SK-N-SH (cell line): Measurements from ENCODE around the gene CCNI2. TPM values are rescaled to one million over a fixed set of nuclear protein-coding genes. Genes with fewer than 3 reads are reported as not detected.

ENCODE experiments used
- CTCF ChIA-PET: fragments of 300-600, 350-600 bp; formaldehyde crosslinking; extraction: SDS; loops from one replicate; lab custom pipeline; 2021; lab: Yijun Ruan, JAX
- POLR2A ChIA-PET: fragments of 350-600 bp; sonication (Branson Sonifier 250); formaldehyde crosslinking; extraction: SDS; loops from one replicate; lab custom pipeline; 2020; ENCODE audit warnings: antibody characterized with exemption, inconsistent platforms; lab: Yijun Ruan, JAX
- DNase-seq: peaks from one replicate; pipeline ENCODE4 v3.0.0; 2012
- H2AFZ ChIP-seq: fragments of 200-600 bp; sonication (generic); 2 replicates; pipeline ENCODE4 v1.8.1; 2016; ENCODE audit warnings: antibody characterized with exemption, mild to moderate bottlenecking, low read depth
- H3F3A ChIP-seq: fragments of 200-600 bp; sonication (generic); replicated peaks from 2 replicates; pipeline ENCODE3; 2016; ENCODE audit warnings: antibody characterized with exemption, mild to moderate bottlenecking; ENCODE audit not compliant: insufficient read depth
- H3K27ac ChIP-seq, 2 experiments: fragments of 200-500 bp in 1 of 2; fragments of 200-600 bp in 1 of 2; sonication (Bioruptor generic) in 1 of 2; sonication (generic), shearing (Covaris generic) in 1 of 2; 2 replicates each; pipeline versions ENCODE4 v1.5.1 to v1.6.1; 2014 to 2016; ENCODE audit warnings: low read depth in 2 of 2, inconsistent platforms in 1 of 2, low read length in 1 of 2, mild to moderate bottlenecking in 1 of 2, mixed read lengths in 1 of 2
- H3K27me3 ChIP-seq: fragments of 200-600 bp; sonication (generic), shearing (Covaris generic); 2 replicates; pipeline ENCODE4 v1.6.1; 2016; ENCODE audit warnings: mixed run types; ENCODE audit not compliant: insufficient read depth
- H3K36me3 ChIP-seq, 2 experiments: fragments of 200-500 bp in 1 of 2; fragments of 200-600 bp in 1 of 2; sonication (Bioruptor generic) in 1 of 2; sonication (generic) in 1 of 2; replicated peaks in 1 of 2; 2 replicates each; pipeline versions ENCODE3 to v1.5.1; 2014 to 2016; ENCODE audit warnings: low read length in 1 of 2, mild to moderate bottlenecking in 1 of 2; ENCODE audit not compliant: insufficient read depth in 2 of 2, control insufficient read depth in 1 of 2
- H3K4me1 ChIP-seq, 2 experiments: fragments of 200-500 bp in 1 of 2; fragments of 200-600 bp in 1 of 2; sonication (Bioruptor generic) in 1 of 2; sonication (generic), shearing (Covaris generic) in 1 of 2; 2 replicates each; pipeline versions ENCODE4 v1.5.1 to v1.6.1; 2014 to 2016; ENCODE audit warnings: low read depth in 1 of 2, low read length in 1 of 2, mixed run types in 1 of 2; ENCODE audit not compliant: insufficient read depth in 2 of 2, control insufficient read depth in 1 of 2
- H3K4me2 ChIP-seq: fragments of 200-600 bp; sonication (generic), shearing (Covaris generic); 2 replicates; pipeline ENCODE4 v1.6.1; 2017; ENCODE audit warnings: mixed run types
- H3K4me3 ChIP-seq, 2 experiments: fragments of 200-500 bp in 1 of 2; fragments of 200-600 bp in 1 of 2; sonication (Bioruptor generic) in 1 of 2; sonication (generic), shearing (Covaris generic) in 1 of 2; 2 replicates each; pipeline versions ENCODE4 v1.5.1 to v1.8.1; 2014 to 2016; ENCODE audit warnings: low read depth in 2 of 2, inconsistent platforms in 1 of 2, low read length in 1 of 2, mild to moderate bottlenecking in 1 of 2, mixed read lengths in 1 of 2, moderate library complexity in 1 of 2
- H3K79me2 ChIP-seq: fragments of 200-600 bp; sonication (generic); 2 replicates; pipeline ENCODE4 v1.8.1; 2017; ENCODE audit warnings: mild to moderate bottlenecking; ENCODE audit not compliant: insufficient read depth
- H3K9ac ChIP-seq: fragments of 200-600 bp; sonication (generic); 2 replicates; pipeline ENCODE4 v1.6.1; 2017; ENCODE audit warnings: mixed run types
- H3K9me2 ChIP-seq: fragments of 200-600 bp; sonication (generic); 2 replicates; pipeline ENCODE4 v1.6.1; 2017; ENCODE audit warnings: mixed run types
- H3K9me3 ChIP-seq: fragments of 200-600 bp; sonication (generic); 2 replicates; pipeline ENCODE4 v1.6.1; 2017; ENCODE audit warnings: mixed run types, mild to moderate bottlenecking, moderate library complexity
- H4K20me1 ChIP-seq: fragments of 200-600 bp; sonication (generic); 2 replicates; pipeline ENCODE4 v1.6.1; 2017; ENCODE audit warnings: mild to moderate bottlenecking, mixed run types; ENCODE audit not compliant: insufficient read depth
- CHD2 ChIP-seq: fragments of 150-350 bp; IDR thresholded peaks from 2 replicates; pipeline ENCODE4 v1.6.1; 2018; ENCODE audit warnings: low read length; ENCODE audit not compliant: partially characterized antibody
- EZH2phosphoT487 ChIP-seq: fragments of 200-600 bp; sonication (generic); IDR thresholded peaks from 2 replicates; pipeline ENCODE4 v1.6.1; 2017; ENCODE audit warnings: low read depth, mixed run types, mild to moderate bottlenecking, antibody characterized with exemption, moderate library complexity, borderline replicate concordance
- RCOR1 ChIP-seq: fragments of 150-350 bp; IDR thresholded peaks from 2 replicates; pipeline ENCODE4 v1.6.1; 2017; ENCODE audit warnings: antibody characterized with exemption, low read length
- RXRA ChIP-seq: IDR thresholded peaks from 2 replicates; pipeline ENCODE4 v1.4.0; 2012; ENCODE audit warnings: low read depth, mild to moderate bottlenecking, borderline replicate concordance
- WGBS: methylation state at CpG from one replicate; pipeline ENCODE4 v1.1.6; 2017; ENCODE audit warnings: low lambda C conversion rate; 5-methylcytosine and 5-hydroxymethylcytosine counted together
- polyA plus RNA-seq, 3 experiments: library from polyadenylated mRNA; depleted of rRNA; stranded (reverse); fragments of >200 nt; gene quantifications; 2 replicates each; pipeline ENCODE4 v1.2.3, GENCODE V29; 2012
- TF ChIP-seq, protein P1 (sequence below): IDR thresholded peaks from 2 replicates; pipeline ENCODE4; 2012
- TF ChIP-seq, protein P2 (sequence below): fragments of 200-600 bp; sonication (generic); IDR thresholded peaks from 2 replicates; pipeline ENCODE4 v1.6.1; 2017; ENCODE audit warnings: antibody characterized with exemption, mild to moderate bottlenecking, moderate library complexity
- TF ChIP-seq, protein P3 (sequence below): IDR thresholded peaks from 2 replicates; pipeline ENCODE4 v1.4.0; 2012; ENCODE audit warnings: low read depth, borderline replicate concordance

Gene CCNI2
- polyA plus RNA-seq, 1 of the 3 experiments (the other 2 are of a cell fraction), result 0.05 TPM

DNA sequence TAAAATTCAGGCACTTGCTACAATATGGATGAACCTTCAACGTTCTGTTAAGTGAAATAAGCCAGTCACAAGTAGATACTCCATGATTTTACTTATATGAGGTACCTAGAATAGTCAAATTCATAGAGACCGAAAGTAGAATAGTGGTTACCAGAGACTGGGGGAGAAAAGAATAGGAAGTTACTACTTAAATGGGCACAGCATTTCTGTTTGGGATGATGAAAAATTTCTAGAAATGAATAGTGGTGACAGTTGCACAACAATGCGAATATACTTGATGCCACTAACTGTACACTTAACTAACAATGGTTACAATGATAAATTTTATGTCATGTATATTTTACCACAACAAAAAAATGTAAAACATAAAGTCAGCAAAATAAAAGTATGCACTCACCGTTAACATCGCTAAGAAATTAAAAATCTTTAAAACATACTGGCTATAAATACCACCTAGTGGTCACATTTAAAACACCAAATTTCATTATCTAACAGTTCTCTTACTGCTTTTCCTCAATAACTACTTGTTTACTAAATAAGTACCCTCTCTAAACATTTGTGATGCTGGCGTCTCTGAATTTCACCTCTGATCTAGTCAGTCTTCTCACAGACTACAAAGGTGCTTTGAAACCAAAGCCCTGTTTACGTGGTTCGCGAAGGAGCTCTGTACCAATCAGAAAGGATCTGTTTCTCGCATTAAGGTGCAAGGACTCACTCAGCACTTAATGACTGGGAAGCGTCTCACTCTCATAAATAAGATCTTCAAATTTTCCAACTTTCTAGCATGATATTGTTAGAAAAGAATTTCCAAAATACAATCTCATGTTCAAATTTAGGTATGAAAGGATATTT lies 32.5 kb upstream of the CCNI2 start (continued):
- TF ChIP-seq, protein P1, sequence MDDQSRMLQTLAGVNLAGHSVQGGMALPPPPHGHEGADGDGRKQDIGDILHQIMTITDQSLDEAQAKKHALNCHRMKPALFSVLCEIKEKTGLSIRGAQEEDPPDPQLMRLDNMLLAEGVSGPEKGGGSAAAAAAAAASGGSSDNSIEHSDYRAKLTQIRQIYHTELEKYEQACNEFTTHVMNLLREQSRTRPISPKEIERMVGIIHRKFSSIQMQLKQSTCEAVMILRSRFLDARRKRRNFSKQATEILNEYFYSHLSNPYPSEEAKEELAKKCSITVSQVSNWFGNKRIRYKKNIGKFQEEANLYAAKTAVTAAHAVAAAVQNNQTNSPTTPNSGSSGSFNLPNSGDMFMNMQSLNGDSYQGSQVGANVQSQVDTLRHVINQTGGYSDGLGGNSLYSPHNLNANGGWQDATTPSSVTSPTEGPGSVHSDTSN, result no peak
- TF ChIP-seq RXRA, result no peak

DNA sequence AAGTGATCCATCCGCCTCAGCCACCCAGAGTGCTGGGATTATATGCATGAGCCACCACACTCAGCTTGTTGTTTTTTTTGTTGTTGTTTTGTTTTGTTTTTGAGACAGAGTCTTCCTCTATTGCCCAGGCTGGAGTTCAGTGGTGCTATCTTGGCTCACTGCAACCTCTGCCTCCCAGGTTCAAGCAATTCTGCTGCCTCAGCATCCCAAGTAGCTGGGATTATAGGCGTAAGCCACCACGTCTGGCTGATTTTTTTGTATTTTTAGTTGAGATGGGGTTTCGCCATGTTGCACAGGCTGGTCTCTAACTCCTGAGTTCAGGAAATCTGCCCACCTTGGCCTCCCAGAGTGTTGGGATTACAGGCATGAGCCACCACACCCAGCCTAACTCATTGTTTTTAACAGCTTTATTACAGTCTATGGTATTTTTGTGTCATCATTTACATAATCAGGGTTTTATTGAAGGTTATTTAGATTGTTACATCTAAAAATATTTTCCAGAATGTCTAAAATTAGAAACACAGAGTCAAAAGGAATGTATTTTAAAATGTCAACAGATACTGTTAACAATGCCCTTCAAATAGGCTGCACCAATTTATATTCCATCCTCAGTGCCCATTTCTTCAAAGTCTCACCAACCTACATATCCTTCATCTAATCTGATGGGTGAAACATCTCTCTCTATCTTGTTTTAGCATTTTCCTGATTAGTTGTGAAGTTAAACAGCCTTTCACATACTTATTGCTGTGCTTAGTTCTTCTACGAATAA lies 28.5 kb upstream of the CCNI2 start:
- DNase-seq, result no peak
- CTCF ChIA-PET, result interaction anchor here (0.6 to 2.3 kb wide), 6 partner anchors 45 to 333 kb away, joined by 3 to 6 read pairs (median 3); partner anchors contain the start of gene IL4
- POLR2A ChIA-PET, result interaction anchor here (1.3 kb wide), 1 partner anchor 19 kb away, joined by 4 read pairs; the partner anchor contains the start of gene KIF3A

More for the DNA sequence above, 28.5 kb upstream of the CCNI2 start:
- Histone ChIP-seq H3K27me3 (no peaks in the 10 kb centered on the region), H3K4me3 (no peak overlapping the region), H3K9ac (no peak overlapping the region), H3K4me1 (no peaks in the 10 kb centered on the region), H3K9me3 (no peaks in the 10 kb centered on the region), H3K9me2 (no peaks in the 10 kb centered on the region), H3K36me3 (peaks cover 30 to 39% of the 10 kb centered on the region in 2 experiments), H3K4me2 (no peak overlapping the region), H3K27ac (no peak overlapping the region), H3K79me2 (no peaks in the 10 kb centered on the region; the same call in 1 of the 2 replicates), H2AFZ (no peak overlapping the region), H4K20me1 (no peaks in the 10 kb centered on the region), H3F3A (peaks cover 7% of the 10 kb centered on the region)
- 98% methylated on average over 5 of the region's 5 CpGs for WGBS
- TF ChIP-seq, protein P2, sequence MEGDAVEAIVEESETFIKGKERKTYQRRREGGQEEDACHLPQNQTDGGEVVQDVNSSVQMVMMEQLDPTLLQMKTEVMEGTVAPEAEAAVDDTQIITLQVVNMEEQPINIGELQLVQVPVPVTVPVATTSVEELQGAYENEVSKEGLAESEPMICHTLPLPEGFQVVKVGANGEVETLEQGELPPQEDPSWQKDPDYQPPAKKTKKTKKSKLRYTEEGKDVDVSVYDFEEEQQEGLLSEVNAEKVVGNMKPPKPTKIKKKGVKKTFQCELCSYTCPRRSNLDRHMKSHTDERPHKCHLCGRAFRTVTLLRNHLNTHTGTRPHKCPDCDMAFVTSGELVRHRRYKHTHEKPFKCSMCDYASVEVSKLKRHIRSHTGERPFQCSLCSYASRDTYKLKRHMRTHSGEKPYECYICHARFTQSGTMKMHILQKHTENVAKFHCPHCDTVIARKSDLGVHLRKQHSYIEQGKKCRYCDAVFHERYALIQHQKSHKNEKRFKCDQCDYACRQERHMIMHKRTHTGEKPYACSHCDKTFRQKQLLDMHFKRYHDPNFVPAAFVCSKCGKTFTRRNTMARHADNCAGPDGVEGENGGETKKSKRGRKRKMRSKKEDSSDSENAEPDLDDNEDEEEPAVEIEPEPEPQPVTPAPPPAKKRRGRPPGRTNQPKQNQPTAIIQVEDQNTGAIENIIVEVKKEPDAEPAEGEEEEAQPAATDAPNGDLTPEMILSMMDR, result no peak
- TF ChIP-seq, protein P3, sequence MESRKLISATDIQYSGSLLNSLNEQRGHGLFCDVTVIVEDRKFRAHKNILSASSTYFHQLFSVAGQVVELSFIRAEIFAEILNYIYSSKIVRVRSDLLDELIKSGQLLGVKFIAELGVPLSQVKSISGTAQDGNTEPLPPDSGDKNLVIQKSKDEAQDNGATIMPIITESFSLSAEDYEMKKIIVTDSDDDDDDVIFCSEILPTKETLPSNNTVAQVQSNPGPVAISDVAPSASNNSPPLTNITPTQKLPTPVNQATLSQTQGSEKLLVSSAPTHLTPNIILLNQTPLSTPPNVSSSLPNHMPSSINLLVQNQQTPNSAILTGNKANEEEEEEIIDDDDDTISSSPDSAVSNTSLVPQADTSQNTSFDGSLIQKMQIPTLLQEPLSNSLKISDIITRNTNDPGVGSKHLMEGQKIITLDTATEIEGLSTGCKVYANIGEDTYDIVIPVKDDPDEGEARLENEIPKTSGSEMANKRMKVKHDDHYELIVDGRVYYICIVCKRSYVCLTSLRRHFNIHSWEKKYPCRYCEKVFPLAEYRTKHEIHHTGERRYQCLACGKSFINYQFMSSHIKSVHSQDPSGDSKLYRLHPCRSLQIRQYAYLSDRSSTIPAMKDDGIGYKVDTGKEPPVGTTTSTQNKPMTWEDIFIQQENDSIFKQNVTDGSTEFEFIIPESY, result no peak
- no peak for TF ChIP-seq EZH2phosphoT487
- no peak for TF ChIP-seq RCOR1
- TF ChIP-seq CHD2, result no peak
